Stimulated activated naive CD8-positive, alpha-beta T cell treated with anti-CD3 and anti-CD28 coated beads, Interleukin-15, Interleukin-2, amounts not matched to agents 100 ng/mL and 50 ng/mL, for 24 hours (primary cell): ENCODE measurements around the gene PCLO.

ENCODE experiments used
- H3K27ac Mint-ChIP-seq: one replicate; pipeline ENCODE4 v1.8.0; 2021; ENCODE audit warnings: mild to moderate bottlenecking, mixed read lengths
- H3K27me3 Mint-ChIP-seq: one replicate; pipeline ENCODE4 v1.8.0; 2021; ENCODE audit warnings: mixed read lengths
- H3K36me3 Mint-ChIP-seq: one replicate; pipeline ENCODE4 v1.8.0; 2021; ENCODE audit warnings: low read depth, mixed read lengths
- H3K4me1 Mint-ChIP-seq: one replicate; pipeline ENCODE4 v1.8.0; 2021; ENCODE audit warnings: low read depth, mixed read lengths
- H3K4me3 Mint-ChIP-seq: one replicate; pipeline ENCODE4 v1.8.0; 2021; ENCODE audit warnings: mild to moderate bottlenecking, mixed read lengths
- H3K9me3 Mint-ChIP-seq: one replicate; pipeline ENCODE4 v1.8.0; 2021; ENCODE audit warnings: mixed read lengths

Gene PCLO

DNA sequence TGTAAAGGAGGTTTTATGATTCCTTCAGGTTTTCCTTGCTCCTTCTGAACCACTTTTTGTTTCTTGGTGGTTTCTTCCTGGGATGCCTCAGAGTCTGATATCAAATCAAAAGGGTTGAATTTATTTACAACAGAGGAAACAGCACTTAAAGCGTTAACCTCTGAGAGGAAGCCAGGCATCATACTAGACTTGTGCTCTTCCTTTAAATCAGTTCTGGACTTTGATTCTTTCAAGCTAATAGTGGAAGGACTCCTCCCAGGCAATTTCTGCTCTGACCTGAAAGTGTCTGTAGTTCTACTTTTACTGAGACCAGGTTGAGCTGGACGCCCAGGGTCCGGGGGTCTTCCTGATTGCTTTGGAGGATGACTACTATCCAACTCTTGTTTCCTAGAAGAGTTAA, 6.7 kb downstream of the PCLO start:
- Mint-ChIP-seq H3K36me3 (no peaks in the 10 kb centered on the region), H3K27me3 (peaks cover 4% of the 10 kb centered on the region), H3K4me3 (no peak overlapping the region), H3K27ac (no peak overlapping the region), H3K4me1 (no peaks in the 10 kb centered on the region), H3K9me3 (peaks cover 5% of the 10 kb centered on the region)

DNA sequence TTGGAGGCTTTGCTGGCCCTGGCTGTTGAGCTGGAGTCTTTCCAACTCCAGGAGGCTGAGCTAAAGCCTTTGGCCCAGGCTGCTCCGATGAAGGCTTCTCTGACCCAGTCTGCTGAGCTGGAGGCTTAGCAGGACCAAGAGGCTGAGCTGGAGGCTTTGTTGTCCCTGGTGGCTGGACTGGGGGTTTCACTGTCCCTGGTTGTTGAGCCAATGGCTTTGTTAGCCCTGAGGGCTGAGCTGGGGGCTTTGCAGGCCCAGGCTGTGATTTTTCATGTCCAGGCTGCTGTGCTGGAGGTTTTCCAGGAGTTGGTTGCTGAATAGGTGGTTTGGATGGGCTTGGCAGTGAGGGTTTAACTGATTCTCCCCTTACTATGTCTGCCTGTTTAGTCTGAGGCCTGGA, 7.3 kb downstream of the PCLO start:
- Mint-ChIP-seq H3K9me3 (peaks cover 5% of the 10 kb centered on the region), H3K27me3 (no peaks in the 10 kb centered on the region), H3K4me3 (no peak overlapping the region), H3K4me1 (no peaks in the 10 kb centered on the region), H3K27ac (no peak overlapping the region), H3K36me3 (no peaks in the 10 kb centered on the region)

DNA sequence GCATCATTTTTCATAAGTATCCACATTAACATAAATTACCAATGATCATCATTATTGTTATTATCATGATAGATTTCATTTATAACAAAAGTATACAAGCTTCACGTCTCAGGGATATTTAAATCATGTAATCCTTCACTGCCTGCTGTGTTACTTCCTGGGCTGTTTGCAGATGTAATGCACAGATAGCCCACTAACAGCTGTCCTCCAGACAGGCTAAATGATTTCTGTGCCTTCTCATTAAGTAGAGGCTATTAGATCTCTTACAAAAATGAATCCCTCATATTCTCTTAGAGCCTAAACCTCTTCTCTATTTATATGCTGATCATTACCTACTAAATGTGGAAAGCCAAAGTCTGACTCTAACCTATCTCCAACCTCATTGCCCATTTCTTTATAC, 9.3 kb downstream of the PCLO start:
- Mint-ChIP-seq H3K27me3 (no peaks in the 10 kb centered on the region), H3K27ac (no peak overlapping the region), H3K4me3 (no peak overlapping the region), H3K9me3 (peaks cover 5% of the 10 kb centered on the region), H3K36me3 (no peaks in the 10 kb centered on the region), H3K4me1 (no peaks in the 10 kb centered on the region)

DNA sequence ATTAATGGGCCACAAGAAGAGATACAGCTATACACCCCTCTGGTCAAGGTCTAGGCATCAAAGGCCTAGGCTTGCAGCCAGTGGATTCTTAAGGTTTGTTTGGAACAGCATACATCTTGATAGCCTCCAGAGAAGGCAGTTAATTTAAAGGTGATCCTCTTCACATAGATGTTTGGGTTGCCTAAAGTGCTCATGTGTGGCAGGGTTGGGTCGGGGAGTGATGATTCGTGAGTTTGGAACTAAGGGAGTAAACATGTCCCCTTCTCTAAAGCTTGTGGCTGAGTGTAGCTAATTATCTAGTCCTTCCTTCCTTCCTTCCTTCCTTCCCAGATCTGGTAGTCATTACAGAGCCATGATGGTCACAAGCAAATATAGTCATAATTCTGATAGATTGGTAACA, 12.4 kb downstream of the PCLO start:
- no peaks in the 10 kb centered on the region for H3K36me3 Mint-ChIP-seq
- no peaks in the 10 kb centered on the region for H3K27me3 Mint-ChIP-seq
- no peaks in the 10 kb centered on the region for H3K4me1 Mint-ChIP-seq
- no peak overlapping the region for H3K27ac Mint-ChIP-seq
- peaks cover 5% of the 10 kb centered on the region for H3K9me3 Mint-ChIP-seq
- no peak overlapping the region for H3K4me3 Mint-ChIP-seq

DNA sequence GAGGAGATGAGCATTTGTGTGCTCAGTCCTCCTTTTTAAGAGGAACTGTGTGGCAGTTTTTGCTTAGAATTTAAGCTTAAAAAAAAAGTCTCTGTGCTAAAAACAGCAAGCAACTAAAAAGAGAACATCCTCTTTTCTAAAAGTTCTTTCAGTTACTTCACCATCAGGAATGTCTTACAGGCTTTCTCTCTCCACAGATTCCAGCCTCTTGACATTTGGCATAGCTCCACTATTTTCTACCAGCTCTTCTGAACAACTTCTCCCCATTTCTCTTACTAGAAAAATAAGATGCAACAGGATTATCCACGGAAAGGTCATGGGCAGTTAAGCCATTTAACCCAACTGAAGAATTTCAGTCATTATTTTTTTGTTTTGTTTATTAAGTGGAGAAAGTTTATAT, 13.2 kb downstream of the PCLO start:
- H3K4me3 Mint-ChIP-seq, result no peak overlapping the region
- H3K27me3 Mint-ChIP-seq, result no peaks in the 10 kb centered on the region
- H3K4me1 Mint-ChIP-seq, result no peaks in the 10 kb centered on the region
- H3K9me3 Mint-ChIP-seq, result peaks cover 5% of the 10 kb centered on the region
- no peaks in the 10 kb centered on the region for H3K36me3 Mint-ChIP-seq
- no peak overlapping the region for H3K27ac Mint-ChIP-seq

DNA sequence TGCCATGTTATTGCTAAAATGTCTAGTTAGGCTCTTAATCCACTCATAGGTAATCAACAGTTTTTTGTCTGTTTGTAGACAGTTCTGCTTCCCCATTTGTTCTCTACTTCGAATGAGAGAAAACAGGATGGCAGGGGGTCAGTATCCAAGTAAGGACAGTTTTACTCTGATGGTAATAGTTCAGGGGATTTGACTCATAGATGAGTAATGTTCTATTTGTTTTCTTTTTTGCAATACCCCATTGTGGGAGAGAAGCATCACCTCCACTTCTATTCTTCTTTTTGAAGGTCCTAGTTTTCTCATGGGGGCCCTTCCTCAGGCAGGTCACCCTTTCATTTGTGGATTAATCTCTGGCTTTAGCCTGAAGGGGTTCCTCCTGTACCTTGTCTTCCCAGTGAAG, 13.9 kb downstream of the PCLO start:
- Mint-ChIP-seq H3K9me3 (peaks cover 5% of the 10 kb centered on the region), H3K27me3 (no peaks in the 10 kb centered on the region), H3K4me1 (no peaks in the 10 kb centered on the region), H3K27ac (no peak overlapping the region), H3K36me3 (no peaks in the 10 kb centered on the region), H3K4me3 (no peak overlapping the region)

DNA sequence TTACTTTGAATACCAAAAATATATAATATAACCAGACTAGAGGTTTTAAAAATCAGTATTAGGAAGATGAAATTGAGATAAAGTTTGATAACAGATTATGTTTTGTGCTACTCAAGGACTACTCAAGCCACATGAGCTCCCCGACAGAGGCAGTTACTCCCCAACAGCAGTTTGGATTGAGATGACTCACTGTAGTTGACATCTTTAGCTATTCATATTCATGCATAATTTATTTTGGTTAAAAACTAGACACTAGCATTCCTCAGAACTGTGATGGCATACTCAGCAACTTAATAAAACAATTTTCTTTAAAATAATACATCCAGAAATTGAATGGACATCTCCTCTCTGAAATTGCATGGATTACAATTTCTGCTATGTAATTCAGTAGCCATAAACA, 19.6 kb downstream of the PCLO start:
- no peak overlapping the region for H3K4me3 Mint-ChIP-seq
- H3K27me3 Mint-ChIP-seq, result no peaks in the 10 kb centered on the region
- no peaks in the 10 kb centered on the region for H3K4me1 Mint-ChIP-seq
- H3K27ac Mint-ChIP-seq, result no peak overlapping the region
- H3K9me3 Mint-ChIP-seq, result no peaks in the 10 kb centered on the region
- no peaks in the 10 kb centered on the region for H3K36me3 Mint-ChIP-seq

DNA sequence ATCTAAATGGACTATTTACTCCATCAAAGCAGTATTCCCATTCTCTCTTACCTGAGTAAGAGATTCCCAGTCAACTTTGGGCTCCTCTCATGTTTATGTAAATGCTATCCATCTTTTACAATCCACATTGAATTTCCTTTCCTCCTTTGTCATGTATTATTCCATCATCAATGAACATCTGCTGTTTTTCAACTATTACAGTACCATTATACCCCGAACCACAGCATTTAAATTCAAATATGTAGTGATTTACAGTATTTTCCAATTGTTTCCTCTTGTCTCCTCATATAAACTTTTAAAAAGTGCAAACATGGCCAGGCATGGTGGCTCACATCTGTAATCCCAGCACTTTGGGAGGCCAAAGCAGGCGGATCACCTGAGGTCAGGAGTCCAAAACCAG, 20.3 kb downstream of the PCLO start:
- H3K36me3 Mint-ChIP-seq, result no peaks in the 10 kb centered on the region
- no peaks in the 10 kb centered on the region for H3K4me1 Mint-ChIP-seq
- no peak overlapping the region for H3K27ac Mint-ChIP-seq
- peaks cover 3% of the 10 kb centered on the region for H3K9me3 Mint-ChIP-seq
- no peak overlapping the region for H3K4me3 Mint-ChIP-seq
- no peaks in the 10 kb centered on the region for H3K27me3 Mint-ChIP-seq

DNA sequence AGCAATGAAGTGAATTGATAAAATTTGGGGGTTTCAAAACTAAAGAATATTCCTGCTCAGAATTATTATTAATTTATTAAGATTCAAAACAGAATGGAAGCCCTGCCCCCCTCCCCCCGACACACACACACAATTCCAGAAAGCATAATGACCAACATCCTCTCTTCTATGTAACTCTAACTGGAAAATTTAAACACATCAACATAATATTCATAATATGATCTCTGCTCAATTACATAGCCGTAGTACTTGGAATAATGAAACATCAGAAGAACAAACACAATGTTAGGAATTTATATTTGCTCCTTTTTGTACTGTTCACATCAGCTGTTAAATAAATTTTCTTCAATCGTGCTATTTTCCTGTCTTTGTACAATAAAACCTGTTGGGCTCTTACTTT, 20.8 kb downstream of the PCLO start:
- no peak overlapping the region for H3K27ac Mint-ChIP-seq
- no peaks in the 10 kb centered on the region for H3K4me1 Mint-ChIP-seq
- H3K36me3 Mint-ChIP-seq, result no peaks in the 10 kb centered on the region
- H3K27me3 Mint-ChIP-seq, result no peaks in the 10 kb centered on the region
- H3K9me3 Mint-ChIP-seq, result peaks cover 3% of the 10 kb centered on the region
- H3K4me3 Mint-ChIP-seq, result no peak overlapping the region

DNA sequence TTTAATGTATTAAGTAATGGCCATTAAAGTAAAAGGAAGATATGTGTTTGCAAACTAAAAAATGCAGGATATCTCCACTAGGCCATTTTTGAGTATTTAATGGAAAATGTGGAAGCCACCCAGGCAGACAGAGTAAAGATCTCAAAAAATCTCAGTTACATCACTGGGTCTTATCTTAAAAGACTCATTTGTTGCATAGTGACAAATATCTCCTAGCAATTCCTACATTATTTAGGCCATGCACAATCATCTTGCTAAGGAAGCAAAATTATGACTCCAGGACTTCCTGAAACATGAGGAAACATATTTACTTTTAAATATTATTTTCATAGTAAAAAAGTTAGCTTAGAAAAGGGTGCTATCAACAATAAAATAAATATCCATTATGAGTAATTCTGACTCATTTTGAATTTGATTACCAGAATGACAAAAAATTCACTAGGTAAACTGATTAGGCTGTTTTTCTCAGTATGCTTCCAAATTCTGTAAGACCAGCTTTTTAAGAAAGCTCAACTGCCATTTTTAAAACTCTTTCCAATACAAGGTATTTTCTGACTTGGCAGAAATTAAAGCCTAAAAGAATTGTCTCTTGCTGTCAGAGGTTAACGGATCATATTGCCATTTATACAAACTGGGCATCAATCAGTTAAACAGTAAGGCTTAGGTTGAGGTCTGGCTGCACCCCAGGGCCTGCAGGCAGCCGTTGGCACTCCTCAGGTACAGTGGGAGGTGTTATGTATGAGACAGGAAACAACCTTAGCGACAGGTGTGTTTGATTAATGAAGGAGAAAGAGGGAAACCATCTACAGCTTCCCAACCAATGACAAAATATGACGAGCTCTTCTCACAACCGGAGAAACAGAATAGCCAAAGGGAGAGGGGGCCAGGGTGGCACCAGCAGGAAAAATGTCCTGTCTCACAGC, 31.8 kb downstream of the PCLO start:
- H3K36me3 Mint-ChIP-seq, result no peaks in the 10 kb centered on the region
- H3K4me3 Mint-ChIP-seq, result no peak overlapping the region
- H3K9me3 Mint-ChIP-seq, result peaks cover 2% of the 10 kb centered on the region
- H3K4me1 Mint-ChIP-seq, result no peaks in the 10 kb centered on the region
- H3K27ac Mint-ChIP-seq, result no peak overlapping the region
- H3K27me3 Mint-ChIP-seq, result no peaks in the 10 kb centered on the region

DNA sequence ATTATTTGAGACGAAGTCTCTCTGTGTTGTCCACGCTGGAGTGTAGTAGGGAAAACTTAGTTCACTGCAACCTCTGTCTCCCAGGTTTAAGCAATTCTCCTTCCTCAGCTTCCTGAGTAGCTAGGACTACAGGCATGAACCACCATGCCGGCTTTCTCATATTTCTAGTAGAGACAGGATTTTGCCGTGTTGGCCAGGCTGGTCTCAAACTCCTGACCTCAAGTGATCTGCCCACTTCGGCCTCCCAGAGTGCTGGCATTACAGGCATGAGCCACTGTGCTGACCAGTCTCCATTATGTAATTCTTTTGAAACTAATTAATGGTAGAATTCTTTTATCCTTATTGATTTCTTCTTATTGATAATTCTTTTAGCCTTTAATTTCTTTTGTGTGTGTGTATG, 32.5 kb downstream of the PCLO start:
- no peak overlapping the region for H3K4me3 Mint-ChIP-seq
- H3K27me3 Mint-ChIP-seq, result no peaks in the 10 kb centered on the region
- no peaks in the 10 kb centered on the region for H3K36me3 Mint-ChIP-seq
- H3K9me3 Mint-ChIP-seq, result peaks cover 4% of the 10 kb centered on the region
- H3K27ac Mint-ChIP-seq, result no peak overlapping the region
- no peaks in the 10 kb centered on the region for H3K4me1 Mint-ChIP-seq

DNA sequence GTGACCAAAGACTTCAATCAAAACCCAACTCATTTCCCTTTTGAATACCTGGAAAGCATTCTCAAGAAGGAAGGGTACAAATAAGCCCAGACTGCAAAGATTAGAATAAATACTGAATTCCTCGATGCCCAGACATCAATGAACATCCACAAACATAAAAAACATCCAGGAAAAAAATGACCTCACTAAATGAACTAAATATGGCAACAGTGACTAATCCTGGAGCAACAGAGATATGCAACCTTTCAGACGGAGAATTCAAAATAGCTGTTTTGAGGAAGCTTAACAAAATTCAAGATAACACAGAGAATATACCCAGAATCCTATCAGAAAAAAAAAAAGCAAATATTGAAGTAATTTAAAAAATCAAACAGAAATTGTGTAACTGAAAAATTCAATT, 43.2 kb downstream of the PCLO start:
- Mint-ChIP-seq H3K4me1 (no peaks in the 10 kb centered on the region), H3K27me3 (no peaks in the 10 kb centered on the region), H3K36me3 (no peaks in the 10 kb centered on the region), H3K9me3 (peaks cover 9% of the 10 kb centered on the region), H3K4me3 (no peak overlapping the region), H3K27ac (no peak overlapping the region)

DNA sequence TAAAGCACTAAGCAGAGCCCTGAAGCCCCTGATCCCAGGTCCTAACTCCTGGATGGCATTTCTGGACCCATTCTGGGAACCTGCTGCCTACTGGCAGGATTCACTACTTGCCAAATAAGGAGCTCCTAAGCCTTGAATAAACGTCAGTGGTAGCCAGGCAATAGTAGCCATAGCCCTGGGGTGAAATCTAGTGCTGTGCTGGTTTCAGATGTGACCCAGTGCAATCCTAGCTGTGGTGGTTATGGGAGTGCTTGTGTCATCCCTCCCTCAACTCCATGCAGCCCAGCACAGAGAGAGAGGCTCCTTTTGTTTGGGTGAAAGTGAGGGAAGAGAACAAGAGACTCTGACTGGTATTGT, 43.7 kb downstream of the PCLO start:
- Mint-ChIP-seq H3K27ac (no peak overlapping the region), H3K4me1 (no peaks in the 10 kb centered on the region), H3K4me3 (no peak overlapping the region), H3K27me3 (no peaks in the 10 kb centered on the region), H3K36me3 (no peaks in the 10 kb centered on the region), H3K9me3 (peaks cover 9% of the 10 kb centered on the region)

DNA sequence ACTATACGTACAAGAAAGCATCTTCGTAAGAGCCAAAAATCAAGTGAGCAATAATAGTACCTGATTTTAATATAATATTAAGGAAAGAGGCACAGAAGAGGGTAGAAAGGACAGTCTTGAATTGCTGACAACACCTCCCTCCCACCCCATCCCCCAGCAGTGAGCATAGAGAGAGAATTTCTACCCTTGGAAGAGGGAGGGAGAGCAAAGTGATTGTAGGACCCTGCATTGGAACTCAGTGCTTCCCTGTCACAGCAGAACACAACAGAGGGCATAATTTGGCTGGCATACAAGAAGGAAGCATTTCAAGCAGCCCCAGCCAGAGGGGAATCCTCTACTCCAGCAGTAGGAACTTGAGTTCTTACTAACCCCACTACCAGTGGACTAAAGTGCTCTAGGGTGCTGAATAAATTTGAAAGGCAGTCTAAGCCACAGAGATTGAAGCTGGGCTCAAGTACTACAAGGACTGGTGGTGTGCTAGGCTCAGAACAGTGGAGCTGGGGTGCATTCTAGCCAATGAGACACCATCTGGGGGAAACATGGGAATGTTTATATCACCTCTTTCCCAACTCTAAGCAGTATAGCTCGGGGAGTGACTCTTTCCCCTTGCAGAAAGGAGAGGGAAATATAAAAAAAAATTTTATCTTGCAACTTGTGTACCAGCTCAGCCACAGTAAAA, 44.2 kb downstream of the PCLO start:
- Mint-ChIP-seq H3K9me3 (peaks cover 9% of the 10 kb centered on the region), H3K4me3 (no peak overlapping the region), H3K27me3 (no peaks in the 10 kb centered on the region), H3K36me3 (no peaks in the 10 kb centered on the region), H3K27ac (no peak overlapping the region), H3K4me1 (no peaks in the 10 kb centered on the region)

DNA sequence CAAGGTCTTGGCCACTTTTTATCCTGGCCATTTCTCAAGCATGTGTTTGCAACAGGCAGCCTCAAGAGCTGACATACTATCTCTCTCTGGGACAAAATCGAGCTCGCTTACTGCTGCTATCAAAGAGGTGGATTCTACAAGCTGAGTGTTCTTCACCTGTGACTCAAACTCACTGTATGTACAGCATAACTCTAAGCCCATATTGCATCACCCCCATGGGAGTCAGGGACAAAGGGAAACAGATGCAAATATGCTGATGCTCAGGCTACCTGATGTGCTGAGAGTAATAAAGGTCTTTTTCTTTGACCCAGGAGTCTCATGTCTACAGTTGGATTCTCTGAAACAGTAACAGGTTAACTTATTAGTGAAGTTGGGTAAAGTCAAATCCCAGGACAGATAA, 45.2 kb downstream of the PCLO start:
- Mint-ChIP-seq H3K4me1 (no peaks in the 10 kb centered on the region), H3K27me3 (no peaks in the 10 kb centered on the region), H3K36me3 (no peaks in the 10 kb centered on the region), H3K27ac (no peak overlapping the region), H3K4me3 (no peak overlapping the region), H3K9me3 (peaks cover 9% of the 10 kb centered on the region)

DNA sequence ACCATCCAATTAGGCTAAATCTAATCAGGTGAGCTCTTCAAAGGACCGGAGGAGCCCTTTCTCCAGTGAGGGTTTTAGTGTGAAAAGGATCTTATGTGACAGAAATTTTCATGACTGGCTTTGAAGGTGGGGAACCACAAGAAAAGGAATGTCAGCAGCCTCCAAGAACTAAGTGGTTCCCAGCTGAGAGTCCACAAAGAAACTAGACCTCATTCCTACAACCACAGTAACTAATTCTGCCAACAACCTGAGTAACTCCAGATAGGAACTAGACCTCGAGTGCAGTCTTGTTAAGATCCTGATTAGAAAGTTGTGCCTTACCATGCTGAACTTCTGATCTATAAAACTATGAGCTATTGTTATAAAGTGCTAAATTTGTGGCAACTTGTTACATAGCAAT, 51.3 kb downstream of the PCLO start:
- Mint-ChIP-seq H3K27ac (no peak overlapping the region), H3K36me3 (no peaks in the 10 kb centered on the region), H3K4me3 (no peak overlapping the region), H3K27me3 (no peaks in the 10 kb centered on the region), H3K4me1 (no peaks in the 10 kb centered on the region), H3K9me3 (no peaks in the 10 kb centered on the region)
